Measurements from ENCODE around the gene VEGFB.

GRCh38 chr11:64208796-64209562, 25.4 kb upstream of the VEGFB start:
- TF ChIP-seq, protein P1, sequence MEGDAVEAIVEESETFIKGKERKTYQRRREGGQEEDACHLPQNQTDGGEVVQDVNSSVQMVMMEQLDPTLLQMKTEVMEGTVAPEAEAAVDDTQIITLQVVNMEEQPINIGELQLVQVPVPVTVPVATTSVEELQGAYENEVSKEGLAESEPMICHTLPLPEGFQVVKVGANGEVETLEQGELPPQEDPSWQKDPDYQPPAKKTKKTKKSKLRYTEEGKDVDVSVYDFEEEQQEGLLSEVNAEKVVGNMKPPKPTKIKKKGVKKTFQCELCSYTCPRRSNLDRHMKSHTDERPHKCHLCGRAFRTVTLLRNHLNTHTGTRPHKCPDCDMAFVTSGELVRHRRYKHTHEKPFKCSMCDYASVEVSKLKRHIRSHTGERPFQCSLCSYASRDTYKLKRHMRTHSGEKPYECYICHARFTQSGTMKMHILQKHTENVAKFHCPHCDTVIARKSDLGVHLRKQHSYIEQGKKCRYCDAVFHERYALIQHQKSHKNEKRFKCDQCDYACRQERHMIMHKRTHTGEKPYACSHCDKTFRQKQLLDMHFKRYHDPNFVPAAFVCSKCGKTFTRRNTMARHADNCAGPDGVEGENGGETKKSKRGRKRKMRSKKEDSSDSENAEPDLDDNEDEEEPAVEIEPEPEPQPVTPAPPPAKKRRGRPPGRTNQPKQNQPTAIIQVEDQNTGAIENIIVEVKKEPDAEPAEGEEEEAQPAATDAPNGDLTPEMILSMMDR (IDR thresholded peaks at IDR 0.05) = no peak
- TF ChIP-seq POLR2A (IDR thresholded peaks at IDR 0.05) (no peak), POLR2AphosphoS5 (IDR thresholded peaks at IDR 0.05; ENCODE audit: insufficient read depth in 1 of 2, low read depth in 1 of 2) (no peak)
